ENCODE results near the gene EPM2AIP1.

EPM2AIP1 gene

DNA sequence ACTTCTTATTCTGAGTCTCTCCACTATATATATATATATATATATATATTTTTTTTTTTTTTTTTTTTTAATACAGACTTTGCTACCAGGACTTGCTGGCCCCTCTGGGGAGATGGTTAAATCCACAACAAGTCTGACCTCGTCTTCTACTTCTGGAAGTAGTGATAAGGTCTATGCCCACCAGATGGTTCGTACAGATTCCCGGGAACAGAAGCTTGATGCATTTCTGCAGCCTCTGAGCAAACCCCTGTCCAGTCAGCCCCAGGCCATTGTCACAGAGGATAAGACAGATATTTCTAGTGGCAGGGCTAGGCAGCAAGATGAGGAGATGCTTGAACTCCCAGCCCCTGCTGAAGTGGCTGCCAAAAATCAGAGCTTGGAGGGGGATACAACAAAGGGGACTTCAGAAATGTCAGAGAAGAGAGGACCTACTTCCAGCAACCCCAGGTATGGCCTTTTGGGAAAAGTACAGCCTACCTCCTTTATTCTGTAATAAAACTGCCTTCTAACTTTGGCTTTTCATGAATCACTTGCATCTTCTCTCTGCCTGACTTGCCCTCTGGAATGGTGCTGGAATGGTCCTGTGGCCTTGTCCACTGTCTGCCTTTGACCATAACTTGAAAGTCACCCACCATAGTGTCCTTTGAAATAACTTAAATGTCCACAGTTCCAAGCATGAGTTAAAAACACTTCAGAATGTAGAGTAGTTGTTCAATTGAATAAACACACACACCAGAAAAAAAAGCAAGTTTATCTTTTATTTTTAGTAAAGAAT is 32.8 kb upstream of the EPM2AIP1 start:
- FAIRE-seq = no peak
- DNase-seq (ENCODE audit: insufficient read length, low spot score) = no peak
- no peak for TF ChIP-seq POLR2A (IDR thresholded peaks at IDR 0.05; ENCODE audit: low read depth, low read length)

DNA sequence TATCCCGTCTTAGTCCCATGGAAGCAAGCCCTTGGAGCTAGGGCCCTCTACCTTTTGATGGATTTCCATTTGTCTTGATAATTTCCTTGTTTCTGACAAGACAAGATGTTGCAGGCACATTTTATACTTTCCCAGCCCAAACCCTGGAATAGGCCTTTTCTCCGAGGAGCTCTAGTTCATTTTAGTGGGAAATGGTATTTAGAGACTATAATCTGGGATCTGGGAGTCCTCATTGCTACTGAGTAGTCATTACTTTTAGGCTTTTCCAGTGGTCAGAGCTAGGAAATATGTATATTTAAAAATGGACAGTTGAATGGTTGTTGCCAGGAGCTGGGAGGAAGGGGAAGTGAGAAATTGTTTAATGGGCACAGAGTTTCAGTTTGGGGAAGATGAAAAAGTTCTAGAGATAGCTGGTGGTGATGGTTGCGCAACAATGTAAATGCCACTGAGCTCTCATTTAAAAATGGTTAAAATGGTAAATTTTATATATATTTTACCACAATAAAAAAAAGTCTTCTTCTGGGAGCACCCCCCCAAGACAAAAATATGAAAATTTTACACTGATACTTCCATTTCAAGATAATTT is 32.0 kb upstream of the EPM2AIP1 start:
- DNase-seq (ENCODE audit: insufficient read length, low spot score) = no peak
- no peak for FAIRE-seq
- no peak for TF ChIP-seq POLR2A (IDR thresholded peaks at IDR 0.05; ENCODE audit: low read depth, low read length)

DNA sequence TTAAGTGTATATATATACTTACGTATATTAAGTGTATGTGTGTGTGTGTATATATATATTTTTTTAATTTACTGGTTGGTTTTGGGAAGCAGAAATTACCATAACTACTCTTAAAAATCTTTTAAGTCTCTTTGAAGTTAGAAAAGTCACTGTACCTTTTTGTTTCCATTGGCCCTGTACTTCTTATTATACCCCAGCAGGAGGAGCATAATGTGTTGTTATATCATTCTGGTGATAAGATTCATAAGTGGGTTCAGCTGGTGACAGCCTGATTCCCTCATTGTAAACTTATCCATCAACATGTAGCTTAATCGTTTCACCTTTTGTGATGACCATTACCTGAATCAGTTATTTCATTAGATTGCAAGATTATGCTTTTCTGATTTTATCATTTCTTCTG is 31.2 kb upstream of the EPM2AIP1 start:
- TF ChIP-seq POLR2A (IDR thresholded peaks at IDR 0.05; ENCODE audit: low read depth, low read length) = no peak
- DNase-seq (ENCODE audit: insufficient read length, low spot score) (no peak), FAIRE-seq (no peak)

DNA sequence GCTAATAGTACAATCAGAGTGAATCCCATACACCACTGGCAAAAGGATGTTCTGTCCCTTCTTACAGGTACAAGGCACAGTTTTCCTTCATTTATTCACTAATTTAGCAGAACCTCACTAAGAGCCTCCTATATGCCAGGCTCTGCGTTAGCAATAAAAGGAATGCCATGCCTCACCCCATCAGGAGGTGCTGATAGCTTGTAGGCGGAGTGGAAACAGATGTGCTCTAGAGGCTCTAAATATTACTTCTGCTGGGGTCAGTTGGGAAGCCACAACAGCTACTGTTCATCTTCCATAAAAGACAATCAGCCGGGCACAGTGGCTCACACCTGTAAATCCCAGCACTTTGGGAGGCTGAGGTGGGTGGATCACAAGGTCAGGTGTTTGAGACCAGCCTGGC is 24.8 kb upstream of the EPM2AIP1 start:
- TF ChIP-seq POLR2A (IDR thresholded peaks at IDR 0.05; ENCODE audit: low read depth, low read length) = no peak
- FAIRE-seq (no peak), DNase-seq (ENCODE audit: insufficient read length, low spot score) (no peak)

DNA sequence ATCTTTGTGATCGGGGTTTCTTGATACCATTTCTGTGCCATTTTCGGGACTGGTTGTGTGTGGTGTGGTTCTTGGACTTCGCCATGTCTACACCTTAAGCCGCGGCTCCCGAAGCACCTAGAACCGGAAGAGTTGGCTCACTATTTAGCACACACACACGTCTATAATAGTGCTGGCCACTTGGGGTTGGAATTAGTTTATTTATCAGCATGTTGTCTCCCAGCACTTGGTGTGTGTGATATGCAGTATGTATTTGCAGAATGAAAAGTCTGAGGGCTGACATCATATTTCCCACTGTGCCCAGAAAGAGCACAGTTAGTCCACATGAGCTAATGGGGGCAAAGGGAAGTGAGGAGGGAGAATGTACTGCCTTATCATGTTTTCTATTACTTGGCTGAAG is 24.0 kb upstream of the EPM2AIP1 start:
- DNase-seq (ENCODE audit: insufficient read length, low spot score) = no peak
- no peak for TF ChIP-seq POLR2A (IDR thresholded peaks at IDR 0.05; ENCODE audit: low read depth, low read length)
- no peak for FAIRE-seq

GRCh38 chr3:37015642-37016041 is 22.7 kb upstream of the EPM2AIP1 start:
- no peak for FAIRE-seq

DNA sequence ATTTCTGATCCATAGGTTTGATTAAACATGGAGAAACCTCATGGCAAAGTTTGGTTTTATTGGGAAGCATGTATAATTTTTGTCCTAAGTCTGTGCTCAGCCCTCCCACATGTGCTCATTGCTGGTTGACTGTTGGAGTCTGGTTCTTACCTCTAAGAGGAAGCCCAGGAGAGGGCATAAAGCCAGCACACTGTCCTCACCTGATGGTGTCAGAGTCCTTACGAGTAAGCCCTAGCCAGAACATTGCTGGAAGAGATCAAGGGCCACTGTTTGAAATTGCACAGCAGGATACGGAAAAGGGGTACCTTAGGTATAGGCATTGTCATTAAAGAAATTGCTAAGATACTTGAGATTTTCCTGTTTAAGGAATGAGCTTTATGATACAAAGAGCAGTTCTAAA is 21.7 kb upstream of the EPM2AIP1 start:
- FAIRE-seq = no peak

More at GRCh38 chr3:37015642-37016041, 22.7 kb upstream of the EPM2AIP1 start:
- DNase-seq (ENCODE audit: insufficient read length, low spot score) = no peak
- TF ChIP-seq POLR2A (IDR thresholded peaks at IDR 0.05; ENCODE audit: low read depth, low read length) = no peak

DNA sequence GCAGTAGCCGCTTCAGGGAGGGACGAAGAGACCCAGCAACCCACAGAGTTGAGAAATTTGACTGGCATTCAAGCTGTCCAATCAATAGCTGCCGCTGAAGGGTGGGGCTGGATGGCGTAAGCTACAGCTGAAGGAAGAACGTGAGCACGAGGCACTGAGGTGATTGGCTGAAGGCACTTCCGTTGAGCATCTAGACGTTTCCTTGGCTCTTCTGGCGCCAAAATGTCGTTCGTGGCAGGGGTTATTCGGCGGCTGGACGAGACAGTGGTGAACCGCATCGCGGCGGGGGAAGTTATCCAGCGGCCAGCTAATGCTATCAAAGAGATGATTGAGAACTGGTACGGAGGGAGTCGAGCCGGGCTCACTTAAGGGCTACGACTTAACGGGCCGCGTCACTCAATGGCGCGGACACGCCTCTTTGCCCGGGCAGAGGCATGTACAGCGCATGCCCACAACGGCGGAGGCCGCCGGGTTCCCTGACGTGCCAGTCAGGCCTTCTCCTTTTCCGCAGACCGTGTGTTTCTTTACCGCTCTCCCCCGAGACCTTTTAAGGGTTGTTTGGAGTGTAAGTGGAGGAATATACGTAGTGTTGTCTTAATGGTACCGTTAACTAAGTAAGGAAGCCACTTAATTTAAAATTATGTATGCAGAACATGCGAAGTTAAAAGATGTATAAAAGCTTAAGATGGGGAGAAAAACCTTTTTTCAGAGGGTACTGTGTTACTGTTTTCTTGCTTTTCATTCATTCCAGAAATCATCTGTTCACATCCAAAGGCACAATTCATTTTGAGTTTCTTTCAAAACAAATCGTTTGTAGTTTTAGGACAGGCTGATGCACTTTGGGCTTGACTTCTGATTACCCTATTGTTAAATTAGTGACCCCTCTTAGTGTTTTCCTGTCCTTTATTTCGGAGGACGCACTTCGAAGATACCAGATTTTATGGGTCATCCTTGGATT is 674 bp upstream of the EPM2AIP1 start, which contains the start of gene MLH1:
MLH1 (plus strand) TSS at position 193 of the 958 bp plus-strand sequence; CDS start at position 223, 30 bp downstream.
- peak; percentile 72 for DNase-seq (ENCODE audit: insufficient read length, low spot score)

More for the DNA sequence above, 21.7 kb upstream of the EPM2AIP1 start:
- TF ChIP-seq POLR2A (IDR thresholded peaks at IDR 0.05; ENCODE audit: low read depth, low read length) = no peak
- no peak for DNase-seq (ENCODE audit: insufficient read length, low spot score)

DNA sequence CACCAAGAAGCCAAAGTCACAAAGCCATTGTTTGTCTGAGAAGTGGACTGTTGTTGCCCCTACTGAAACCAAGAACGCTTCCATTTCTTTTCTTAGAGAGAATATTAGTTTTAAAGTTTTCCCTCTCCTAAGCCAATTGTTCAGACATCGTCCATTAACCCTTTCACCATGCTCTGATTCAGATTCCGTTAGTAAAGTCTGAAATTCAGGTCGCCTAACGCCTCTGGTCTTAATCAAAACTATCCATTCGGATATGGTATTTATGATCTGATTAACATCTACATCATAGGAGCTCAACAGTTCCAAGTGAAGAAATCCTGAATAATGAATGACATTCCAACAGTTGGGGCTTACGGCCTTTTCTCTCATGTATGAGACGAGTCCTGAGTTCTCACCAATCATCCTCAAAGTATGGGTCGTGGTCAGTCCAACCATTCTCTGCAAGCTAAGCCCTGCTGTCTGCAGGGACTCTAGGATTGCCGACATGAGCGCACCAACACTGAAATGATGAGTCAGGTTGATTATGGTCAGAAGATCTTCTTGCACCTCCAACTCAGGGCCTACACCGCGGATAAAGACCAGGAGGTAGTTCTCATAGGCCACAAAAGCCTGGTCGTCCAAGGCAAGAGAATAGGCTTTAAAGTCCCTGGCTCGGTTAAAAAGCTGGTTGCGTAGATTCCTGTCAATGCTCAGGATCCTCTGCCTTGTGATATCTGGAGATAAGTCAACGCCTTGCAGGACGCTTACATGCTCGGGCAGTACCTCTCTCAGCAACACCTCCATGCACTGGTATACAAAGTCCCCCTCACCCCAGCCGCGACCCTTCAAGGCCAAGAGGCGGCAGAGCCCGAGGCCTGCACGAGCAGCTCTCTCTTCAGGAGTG is 767 bp downstream of the EPM2AIP1 start:
- no peak for DNase-seq (ENCODE audit: insufficient read length, low spot score)
- peak; percentile 83 for FAIRE-seq
- TF ChIP-seq POLR2A (IDR thresholded peaks at IDR 0.05; ENCODE audit: low read depth, low read length) = no peak

More for the DNA sequence above, 674 bp upstream of the EPM2AIP1 start, which contains the start of gene MLH1:
- TF ChIP-seq POLR2A (IDR thresholded peaks at IDR 0.05; ENCODE audit: low read depth, low read length) = peak; percentile 75
- FAIRE-seq = peak; percentile 100

GRCh38 chr3:36991147-36991546 is 1.8 kb downstream of the EPM2AIP1 start:
- no peak for TF ChIP-seq POLR2A (IDR thresholded peaks at IDR 0.05; ENCODE audit: low read depth, low read length)
- DNase-seq (ENCODE audit: insufficient read length, low spot score) = no peak
- no peak for FAIRE-seq

- no peak for TF ChIP-seq POLR2A (IDR thresholded peaks at IDR 0.05; ENCODE audit: low read depth, low read length)
- DNase-seq (ENCODE audit: insufficient read length, low spot score) (no peak), FAIRE-seq (no peak)
Observed at GRCh38 chr3:36989568-36989967, 3.4 kb downstream of the EPM2AIP1 start.

- FAIRE-seq = no peak
- no peak for DNase-seq (ENCODE audit: insufficient read length, low spot score)
Observed at GRCh38 chr3:36989005-36989404, 3.9 kb downstream of the EPM2AIP1 start.

DNA sequence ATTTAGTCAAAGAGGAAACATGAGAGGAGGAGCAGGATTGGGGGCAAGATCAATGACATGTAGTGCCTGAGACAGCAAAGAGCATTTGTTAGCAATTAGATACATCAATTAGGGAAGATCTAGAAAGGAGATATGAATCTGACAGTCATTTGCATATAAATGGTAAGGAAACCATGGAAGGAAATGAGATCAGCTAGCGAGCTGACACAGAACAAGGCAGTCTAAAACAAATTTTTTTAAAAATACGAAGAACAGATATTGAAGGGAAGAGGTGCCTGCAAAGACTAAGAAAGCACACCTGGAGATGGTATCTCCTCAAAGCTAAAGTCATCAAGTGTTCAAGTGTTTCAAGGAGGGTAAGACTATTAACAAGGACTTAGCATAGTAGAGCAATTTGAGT is 4.6 kb downstream of the EPM2AIP1 start:
- DNase-seq (ENCODE audit: insufficient read length, low spot score) (no peak), FAIRE-seq (no peak)

More at GRCh38 chr3:36989005-36989404, 3.9 kb downstream of the EPM2AIP1 start:
- TF ChIP-seq POLR2A (IDR thresholded peaks at IDR 0.05; ENCODE audit: low read depth, low read length) = no peak

More for the DNA sequence above, 4.6 kb downstream of the EPM2AIP1 start:
- no peak for TF ChIP-seq POLR2A (IDR thresholded peaks at IDR 0.05; ENCODE audit: low read depth, low read length)

Measured in H54 (cell line).